Dermis blood vessel endothelial cell (primary cell): ENCODE data around the gene MECP2. TPM values are rescaled to one million over a fixed set of nuclear protein-coding genes. Genes with fewer than 3 reads are reported as not detected.
"Not testable (repeated sequence)": the region's sequence is repeated elsewhere in the genome, so short reads cannot be mapped to it uniquely, and the experiment has no call there.

Experiments used
- DNase-seq: peaks from one replicate; pipeline ENCODE4 v3.0.0; 2010
- total RNA-seq: library from RNA; depleted of rRNA; stranded (reverse); fragments of >200 nt; gene quantifications from 2 replicates; pipeline ENCODE4 v1.2.3, GENCODE V29; 2014

The MECP2 gene
- 22.5 and 34.9 TPM in 2 replicates for total RNA-seq

DNA sequence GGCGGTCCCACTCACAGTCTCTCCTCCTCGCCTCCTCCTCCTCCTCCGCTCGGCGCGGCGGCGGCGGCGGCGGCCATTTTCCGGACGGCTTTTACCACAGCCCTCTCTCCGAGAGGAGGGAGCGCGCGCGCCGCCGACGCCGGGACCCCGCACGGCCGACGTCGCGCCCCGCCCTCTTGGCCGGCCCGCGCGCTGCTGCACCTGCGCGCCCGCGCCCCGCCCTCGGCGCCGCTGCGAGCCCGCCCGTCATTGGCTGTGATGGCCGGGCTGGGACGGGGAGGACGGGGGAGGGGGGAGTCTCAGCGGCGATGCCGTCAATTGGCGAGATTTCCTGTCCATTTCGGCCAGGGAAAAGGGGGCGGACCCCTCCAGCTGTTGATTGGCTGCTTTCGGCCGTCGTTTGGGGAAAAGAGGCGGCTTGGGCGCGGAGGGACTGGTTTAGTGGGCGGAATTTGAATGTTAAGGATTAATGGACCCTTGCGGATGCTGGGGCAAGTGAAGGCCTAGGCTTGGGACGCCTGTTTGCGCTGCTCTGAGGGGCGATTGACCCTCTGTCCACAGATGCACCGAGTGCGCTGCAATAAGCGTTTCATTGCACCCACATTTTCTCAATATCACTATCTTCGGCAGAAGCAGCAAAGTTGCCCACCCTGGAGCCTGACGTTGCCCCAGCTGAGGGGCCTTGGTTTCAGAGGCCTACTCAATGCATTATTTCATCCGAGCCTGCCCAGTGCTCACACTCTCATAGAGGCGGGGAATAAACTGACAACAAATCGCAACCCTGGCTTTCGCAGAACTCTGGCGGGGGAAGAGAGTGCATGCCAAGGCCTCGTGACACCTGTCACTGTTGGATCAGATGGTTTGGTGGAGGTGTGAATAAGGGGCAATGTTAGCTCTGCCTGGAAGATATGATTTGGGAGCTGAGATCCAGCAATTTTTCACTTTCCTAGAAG is at the start of gene MECP2:
Gene MECP2, minus strand, starts transcription at position 129 of the 953 bp plus-strand sequence.
- DNase-seq: peak; percentile 93

GRCh38 chrX:154144010-154144409 is 46.5 kb upstream of the MECP2 start, which contains the start of gene OPN1LW:
TSS of gene OPN1LW (plus strand) at chrX:154144243. CDS start at chrX:154144284, 41 bp downstream.
- DNase-seq: not testable (repeated sequence)

DNA sequence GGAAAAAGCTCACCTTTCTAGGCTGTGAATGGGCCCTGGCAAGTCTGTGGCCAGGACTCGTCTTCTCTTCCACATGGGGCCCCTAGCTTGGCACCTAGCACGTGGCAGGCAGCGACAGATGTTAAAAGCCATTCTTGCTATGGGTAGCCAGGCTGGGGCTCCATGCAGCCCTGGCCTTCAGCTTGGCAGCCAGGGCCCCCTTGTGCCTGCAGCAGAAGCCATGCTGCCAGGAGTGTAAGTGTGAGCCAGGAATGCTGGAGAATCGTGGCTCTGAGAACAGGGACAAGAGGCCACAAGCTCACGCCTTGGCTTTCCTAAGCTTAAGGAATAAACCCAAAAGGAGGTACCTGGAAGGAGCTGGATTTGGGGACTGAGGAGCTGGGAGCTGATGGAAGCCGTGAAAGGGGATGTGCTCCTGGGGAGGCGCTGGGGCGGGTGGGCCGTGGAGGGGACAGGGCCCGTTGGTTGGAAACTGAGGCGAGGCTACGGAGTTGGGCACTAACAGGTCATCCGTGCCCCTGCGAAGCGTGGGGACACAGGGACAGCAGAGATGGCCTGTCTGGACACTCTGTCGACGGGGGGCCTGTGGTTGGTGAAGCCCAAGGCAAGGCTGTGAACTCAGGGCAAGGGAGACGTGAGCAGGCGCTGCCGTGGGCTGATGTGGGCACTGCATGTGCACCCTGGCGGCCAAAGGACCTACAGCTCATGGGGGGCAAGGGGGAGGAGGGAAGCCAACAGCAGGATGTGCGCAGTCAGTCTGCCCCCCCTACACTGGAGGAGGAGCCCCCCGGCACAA is 45.6 kb upstream of the MECP2 start:
- DNase-seq: no peak

GRCh38 chrX:154142386-154142785 is 44.9 kb upstream of the MECP2 start:
- DNase-seq: no peak

DNA sequence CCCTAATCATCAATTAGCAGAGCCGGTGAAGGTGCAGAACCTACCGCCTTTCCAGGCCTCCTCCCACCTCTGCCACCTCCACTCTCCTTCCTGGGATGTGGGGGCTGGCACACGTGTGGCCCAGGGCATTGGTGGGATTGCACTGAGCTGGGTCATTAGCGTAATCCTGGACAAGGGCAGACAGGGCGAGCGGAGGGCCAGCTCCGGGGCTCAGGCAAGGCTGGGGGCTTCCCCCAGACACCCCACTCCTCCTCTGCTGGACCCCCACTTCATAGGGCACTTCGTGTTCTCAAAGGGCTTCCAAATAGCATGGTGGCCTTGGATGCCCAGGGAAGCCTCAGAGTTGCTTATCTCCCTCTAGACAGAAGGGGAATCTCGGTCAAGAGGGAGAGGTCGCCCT is 43.2 kb upstream of the MECP2 start:
- DNase-seq: no peak

DNA sequence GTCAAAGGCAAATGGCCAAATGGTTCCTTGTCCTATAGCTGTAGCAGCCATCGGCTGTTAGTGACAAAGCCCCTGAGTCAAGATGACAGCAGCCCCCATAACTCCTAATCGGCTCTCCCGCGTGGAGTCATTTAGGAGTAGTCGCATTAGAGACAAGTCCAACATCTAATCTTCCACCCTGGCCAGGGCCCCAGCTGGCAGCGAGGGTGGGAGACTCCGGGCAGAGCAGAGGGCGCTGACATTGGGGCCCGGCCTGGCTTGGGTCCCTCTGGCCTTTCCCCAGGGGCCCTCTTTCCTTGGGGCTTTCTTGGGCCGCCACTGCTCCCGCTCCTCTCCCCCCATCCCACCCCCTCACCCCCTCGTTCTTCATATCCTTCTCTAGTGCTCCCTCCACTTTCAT is 42.7 kb upstream of the MECP2 start:
- DNase-seq: no peak

GRCh38 chrX:154138857-154139256 is 41.3 kb upstream of the MECP2 start:
- DNase-seq: no peak

GRCh38 chrX:154136627-154137161 is 39.2 kb upstream of the MECP2 start:
- DNase-seq: peak; percentile 75

DNA sequence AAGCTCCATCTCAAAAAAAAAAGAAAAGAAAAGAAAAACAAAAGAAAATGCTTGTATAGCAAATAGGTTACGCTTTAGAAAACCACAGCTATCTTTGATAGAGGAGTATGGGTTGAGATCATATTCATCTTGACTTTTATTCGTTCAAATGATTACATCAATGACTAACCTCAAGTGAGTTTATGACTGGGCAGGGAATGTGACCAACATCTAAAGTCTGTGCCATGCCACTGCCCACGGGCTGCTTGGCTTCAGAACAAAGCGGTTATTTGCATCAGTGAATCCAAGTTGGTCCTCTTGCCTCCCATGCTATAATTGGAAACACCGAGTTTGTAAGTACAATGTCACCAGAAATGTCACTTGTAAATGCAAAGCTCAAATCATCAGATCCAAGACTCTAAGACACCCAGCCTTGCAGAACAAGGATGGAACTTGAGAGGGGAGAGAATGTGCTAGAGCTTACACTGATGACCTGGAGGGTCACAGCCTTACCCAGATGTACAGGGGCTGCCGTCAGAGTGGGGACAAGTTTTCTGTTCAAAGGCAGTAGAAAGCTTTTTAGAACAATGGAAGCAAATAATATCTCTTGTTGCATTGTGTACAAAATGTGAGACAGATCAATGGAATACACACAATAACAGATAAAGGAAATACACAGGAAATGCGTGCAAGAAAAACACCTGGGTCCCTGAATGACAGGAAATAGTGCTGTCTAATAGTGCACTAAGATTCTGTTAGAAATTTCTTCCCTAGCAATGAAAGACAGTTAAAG is 38.1 kb upstream of the MECP2 start:
- DNase-seq: peak; percentile 3

DNA sequence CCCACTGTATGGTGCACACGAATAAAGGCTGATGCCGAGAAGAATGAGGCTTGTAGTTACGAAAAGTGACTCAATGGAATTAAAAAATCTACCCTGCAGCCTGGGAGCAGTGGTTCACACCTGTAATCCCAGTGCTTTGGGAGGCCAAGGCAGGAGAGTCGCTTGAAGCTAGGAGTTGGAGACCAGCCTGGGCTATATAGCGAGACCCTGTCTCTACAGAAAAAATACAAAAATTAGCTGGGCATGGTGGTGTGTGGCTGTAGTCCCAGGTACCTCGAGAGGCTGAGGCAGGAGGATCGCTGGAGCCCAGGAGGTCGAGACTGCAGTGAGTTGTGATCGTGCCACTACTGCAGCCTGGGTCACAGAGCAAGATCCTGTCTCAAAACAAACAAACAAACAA is 34.8 kb upstream of the MECP2 start:
- DNase-seq: no peak

DNA sequence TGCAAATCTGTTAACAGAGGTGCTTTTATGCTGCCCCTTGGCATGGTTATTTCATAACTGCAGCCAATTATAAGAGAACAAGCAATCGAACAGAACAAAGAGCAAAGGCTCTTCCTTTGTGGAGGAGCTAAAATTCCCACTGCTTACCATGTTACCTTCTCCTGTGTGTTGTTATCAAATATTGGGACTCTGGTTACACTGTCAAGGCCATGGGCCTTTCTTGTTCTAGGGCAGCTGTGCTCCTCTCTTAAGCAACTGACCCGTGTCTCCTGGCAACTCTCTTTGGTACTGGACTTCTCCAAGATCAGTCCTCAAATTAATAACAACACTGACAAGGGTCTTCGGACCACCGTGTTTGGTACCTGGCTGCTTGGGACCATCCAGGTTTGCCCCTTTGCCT is 34.4 kb upstream of the MECP2 start:
- DNase-seq: no peak

- no peak for DNase-seq
Measured at GRCh38 chrX:154126101-154126500, 28.6 kb upstream of the MECP2 start.

DNA sequence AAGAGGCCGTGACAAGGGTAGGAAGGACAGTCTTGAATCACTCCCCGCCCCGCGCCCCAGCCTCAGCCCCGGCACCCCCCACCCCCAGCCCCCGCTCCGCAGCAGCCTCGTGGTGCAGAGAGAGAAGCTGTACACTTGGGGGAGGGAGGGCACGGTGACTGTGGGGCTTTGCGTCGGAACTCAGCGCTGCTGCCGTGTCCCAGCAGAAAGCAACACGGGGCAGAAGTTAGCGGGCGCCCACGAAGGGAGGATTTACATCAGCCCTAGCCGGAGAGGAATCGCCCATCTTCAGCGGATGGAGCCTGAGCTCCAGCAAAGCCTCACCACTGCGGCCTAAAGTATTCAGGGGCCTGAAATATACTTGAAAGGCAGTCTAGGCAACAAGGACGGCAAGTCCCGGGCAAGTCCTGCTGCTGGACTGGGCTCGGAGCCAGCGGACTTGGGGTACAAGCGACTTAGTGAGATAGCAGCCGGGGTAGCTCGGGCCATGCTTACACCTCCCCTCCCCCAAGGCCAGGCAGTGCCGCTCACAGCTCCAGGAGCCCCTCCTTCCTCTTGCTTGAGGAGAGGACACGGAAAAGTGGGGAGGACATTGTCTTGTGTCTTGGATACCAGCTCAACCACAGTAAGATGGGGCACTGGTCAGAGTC is 28.0 kb upstream of the MECP2 start:
- no peak for DNase-seq

DNA sequence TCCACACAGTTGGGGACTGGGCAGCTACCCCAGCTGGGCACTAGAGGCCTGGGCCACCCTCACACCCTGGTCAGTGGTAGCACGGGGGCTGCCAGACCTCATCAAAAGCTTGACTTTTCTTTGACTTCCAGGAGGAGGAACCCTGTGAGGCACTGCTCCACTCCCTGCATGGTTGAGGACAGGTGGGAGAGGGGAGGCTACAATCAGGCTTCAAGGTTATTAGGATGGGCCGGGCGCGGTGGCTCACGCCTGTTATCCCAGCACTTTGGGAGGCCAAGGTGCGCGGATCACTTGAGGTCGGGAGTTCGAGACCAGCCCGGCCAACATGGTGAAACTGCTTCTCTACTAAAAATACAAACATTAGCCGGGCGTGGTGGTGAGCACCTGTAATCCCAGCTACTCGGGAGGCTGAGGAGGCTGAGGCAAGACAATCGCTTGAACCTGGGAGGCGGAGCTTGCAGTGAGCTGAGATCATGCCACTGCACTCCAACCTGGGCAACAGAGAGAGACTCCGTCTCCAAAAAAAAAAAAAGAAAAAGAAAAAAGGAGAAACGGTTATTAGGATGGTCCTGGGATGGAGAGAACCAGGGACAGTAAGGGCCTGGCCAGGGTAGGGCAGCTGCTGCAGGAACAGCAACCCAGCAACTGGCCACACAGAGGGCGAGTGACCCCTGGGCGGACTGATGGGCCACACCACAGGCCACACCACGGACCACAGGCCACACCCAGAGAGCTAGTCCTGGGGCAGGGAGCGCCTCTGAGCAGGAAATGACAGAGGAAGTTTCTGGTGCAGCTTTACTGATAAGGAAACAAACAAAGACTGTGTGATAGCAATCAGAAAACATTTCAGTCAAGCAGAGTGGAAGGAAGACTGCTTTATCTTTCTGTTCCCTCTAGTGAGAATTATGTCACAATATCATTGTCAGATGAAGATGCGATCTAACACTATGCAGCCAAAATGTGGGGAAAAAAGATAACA is 26.0 kb upstream of the MECP2 start:
- peak; percentile 66 for DNase-seq

- DNase-seq: no peak
Measured at GRCh38 chrX:154121961-154122360, 24.4 kb upstream of the MECP2 start.

DNA sequence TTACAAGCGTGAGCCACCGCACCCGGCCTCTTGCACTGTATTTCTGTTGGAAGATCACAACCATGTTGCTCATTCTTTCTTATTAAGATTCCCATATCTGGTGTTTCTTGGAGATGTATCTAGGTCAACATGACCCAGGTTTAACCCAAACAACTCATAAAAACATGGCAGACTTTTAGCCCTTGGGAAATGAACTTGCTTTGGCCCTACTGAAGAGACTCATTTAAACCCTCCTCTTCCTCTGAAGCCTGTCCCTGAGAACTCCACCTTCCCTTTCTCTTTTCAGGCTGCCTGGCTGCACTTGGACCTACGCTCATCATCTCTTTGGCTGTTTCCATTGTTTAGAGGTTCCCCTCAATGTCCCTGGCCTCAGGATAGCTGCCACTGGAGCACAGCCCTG is 23.7 kb upstream of the MECP2 start:
- DNase-seq: no peak

DNA sequence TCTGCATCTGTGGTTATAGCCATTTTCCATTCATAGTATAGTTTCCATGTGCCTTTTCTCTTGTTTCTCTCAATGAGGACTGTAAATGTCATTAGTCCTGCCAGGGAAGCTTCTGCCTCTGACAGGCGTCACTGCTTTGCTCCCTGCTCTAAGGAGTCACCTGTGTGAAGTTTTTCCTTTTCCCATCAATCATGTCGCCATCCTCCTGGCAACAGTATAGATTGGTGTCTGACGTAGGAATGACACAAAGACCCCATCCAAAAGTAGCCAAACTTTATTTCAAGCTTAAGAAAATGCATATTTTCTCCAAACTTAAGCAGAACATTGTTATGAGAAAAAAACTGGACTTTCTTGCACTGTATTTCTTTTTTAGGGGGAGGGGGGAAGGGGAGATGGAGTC is 23.1 kb upstream of the MECP2 start:
- DNase-seq: no peak

DNA sequence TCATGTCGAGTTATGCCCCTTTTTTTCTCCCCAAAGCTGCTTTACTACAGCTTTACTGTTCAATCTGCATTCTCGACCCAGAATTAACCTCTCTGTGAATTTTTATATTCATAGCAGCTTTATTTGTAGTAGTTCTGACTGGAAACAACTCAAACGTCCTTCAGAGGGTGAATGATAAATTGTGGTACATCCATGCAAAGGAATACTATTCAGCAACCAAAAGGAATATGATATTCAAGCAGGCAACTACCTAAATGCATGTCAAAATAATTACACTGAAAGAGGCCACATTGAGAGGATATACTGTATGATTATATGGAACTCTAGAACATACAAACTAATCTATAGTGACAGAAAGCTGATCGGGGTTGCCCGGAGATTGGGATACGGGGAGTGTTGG is 20.0 kb upstream of the MECP2 start:
- no peak for DNase-seq

DNA sequence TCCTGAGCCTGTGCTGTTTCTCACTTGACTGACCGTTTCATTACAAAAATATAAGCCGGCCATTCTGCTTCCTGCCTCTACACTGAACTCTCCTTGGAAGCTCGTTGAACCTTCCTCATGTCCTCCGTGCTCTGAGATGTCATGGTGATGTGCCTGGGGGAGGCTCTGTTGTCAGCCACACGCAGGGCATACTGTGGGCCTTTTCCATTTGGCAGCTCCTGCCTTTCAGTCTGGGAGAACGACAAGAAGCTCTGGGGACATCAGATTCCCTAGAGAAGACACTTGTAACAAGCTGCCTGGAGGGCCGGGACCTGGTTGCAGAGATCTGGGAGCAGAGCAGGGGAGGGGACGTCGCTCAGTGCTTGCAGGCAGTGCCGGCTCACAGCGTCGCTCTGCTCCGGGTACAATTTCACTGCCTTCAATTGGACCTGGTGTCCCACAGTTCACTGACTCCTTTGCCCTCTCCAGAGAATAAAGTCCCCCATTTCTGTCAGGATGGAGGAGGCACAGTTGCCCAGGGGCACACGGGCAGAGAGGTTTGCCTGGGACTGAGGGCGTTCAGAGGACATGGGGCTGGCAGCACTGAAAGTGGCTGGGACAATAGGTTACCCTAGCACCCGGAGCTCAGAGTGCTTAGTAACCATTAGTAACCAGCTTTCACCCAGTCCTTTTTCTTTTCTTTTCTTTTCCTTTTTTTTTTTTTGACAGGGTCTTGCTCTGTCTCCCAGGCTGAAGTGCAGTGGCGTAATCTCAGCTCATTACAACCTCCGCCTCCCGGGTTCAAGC is 19.1 kb upstream of the MECP2 start:
- no peak for DNase-seq

- DNase-seq: no peak
Measured at GRCh38 chrX:154115750-154116149, 18.2 kb upstream of the MECP2 start.
